HG02884 (cell line): ENCODE results near the gene FAM20C.
"Not testable (repeated sequence)": the region's sequence is repeated elsewhere in the genome, so short reads cannot be mapped to it uniquely, and the experiment has no call there.

Experiments used
- ATAC-seq: cut with Tn5 transposase; IDR thresholded peaks from one replicate; pipeline ENCODE4 v1.9.1; 2021; ENCODE audit warnings: mild to moderate bottlenecking, moderate library complexity; ENCODE audit not compliant: unreplicated experiment

FAM20C gene

GRCh38 chr7:191105-191980 lies 1.0 kb upstream of the FAM20C start:
- no peak for ATAC-seq

DNA sequence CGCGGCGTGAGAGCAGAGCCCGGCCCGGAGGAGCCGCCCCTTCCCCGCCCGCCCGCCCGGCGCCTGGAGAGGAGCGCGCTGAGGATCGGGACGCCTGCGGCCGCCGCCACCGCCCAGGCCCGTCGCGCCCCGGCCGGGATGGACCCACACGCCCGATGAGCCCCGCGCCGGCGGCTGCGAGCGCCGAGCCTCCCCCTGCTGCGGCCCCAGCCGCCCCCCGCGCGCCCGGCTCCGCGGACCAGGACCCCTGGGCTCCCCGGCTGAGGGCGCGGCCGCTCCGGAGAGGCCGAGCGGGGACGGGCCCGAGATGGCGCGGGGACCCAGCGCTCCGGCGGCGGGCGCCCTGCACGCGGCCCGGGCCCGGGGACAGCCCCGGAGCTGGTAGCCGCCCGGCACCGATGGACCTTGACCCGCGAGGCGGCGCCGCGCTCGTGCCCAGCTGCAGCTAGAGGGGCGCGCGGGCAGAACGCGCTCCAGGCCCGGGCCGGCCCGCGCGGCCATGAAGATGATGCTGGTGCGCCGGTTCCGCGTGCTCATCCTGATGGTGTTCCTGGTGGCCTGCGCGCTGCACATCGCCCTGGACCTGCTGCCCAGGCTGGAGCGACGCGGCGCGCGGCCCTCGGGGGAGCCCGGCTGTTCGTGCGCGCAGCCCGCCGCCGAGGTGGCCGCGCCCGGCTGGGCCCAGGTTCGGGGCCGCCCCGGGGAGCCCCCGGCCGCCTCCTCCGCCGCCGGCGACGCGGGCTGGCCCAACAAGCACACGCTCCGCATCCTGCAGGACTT lies 520 bp downstream of the FAM20C start:
- ATAC-seq = no peak

DNA sequence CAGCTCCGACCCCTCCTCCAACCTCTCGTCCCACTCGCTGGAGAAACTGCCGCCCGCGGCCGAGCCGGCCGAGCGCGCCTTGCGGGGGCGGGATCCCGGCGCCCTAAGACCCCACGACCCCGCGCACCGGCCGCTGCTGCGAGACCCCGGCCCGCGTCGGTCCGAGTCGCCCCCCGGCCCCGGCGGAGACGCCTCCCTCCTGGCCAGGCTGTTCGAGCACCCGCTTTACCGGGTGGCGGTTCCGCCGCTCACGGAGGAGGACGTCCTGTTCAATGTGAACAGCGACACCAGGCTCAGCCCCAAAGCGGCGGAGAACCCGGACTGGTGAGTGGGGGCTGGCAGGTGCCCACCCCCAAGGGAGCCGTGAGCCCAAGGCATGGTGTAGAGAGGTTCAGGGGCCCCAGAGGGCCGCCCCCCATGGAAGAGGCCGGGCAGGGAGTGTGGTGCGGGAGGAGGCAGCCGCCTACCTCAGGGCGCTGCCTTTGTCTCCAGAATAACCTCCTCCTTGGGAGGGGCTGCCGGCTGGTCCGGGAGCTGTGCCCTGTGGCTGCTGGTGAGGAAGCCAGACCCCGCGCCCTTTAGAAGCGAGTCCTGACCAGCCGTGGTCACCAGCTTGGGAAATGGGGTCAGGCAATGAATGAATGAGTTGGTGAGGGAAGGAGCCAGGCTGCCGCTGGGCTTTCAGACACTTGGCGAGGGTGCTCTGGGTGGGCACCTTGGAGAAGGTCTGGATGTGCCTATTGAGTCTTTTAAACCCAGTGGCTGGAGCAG lies 1.3 kb downstream of the FAM20C start:
- ATAC-seq = no peak

- no peak for ATAC-seq
Measured at GRCh38 chr7:194252-195009, 2.1 kb downstream of the FAM20C start.

- ATAC-seq = no peak
Measured at GRCh38 chr7:195010-195829, 2.8 kb downstream of the FAM20C start.

DNA sequence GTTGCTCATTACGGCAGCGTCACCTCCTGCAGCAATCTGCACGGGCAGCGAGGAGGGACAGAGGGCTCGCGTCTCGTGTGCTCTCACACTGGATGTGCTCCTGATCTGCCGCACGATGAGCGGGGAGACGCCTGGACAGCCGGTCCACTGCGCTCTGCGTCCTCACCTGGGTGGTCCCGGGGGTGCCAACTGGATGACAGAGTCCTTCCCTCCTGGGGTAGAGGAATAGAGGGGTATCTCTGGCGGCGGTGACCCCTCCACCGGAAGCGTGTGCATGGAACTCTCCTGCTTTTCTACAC lies 3.4 kb downstream of the FAM20C start:
- ATAC-seq = no peak

DNA sequence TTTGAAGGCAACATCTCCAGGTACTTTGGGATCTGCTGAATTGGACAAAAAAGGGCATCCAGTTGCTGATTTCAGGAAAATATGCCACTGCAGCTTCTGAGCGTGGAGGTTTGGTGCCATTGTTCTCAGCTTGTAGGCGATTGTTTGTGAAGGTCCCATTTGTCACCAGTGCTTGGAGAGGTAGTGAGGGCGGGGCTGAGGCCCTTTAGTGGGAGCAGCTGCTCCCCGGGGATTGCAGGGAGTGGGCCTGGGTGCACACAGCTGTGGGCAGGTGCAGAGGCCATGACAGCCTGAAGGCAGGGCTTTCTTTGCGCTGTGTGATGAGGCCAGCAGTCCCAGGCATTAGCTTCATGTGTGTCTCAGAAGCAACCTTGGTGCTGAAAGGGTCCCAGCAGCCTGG lies 3.9 kb downstream of the FAM20C start:
- ATAC-seq = no peak

- no peak for ATAC-seq
Measured at GRCh38 chr7:196778-197321, 4.5 kb downstream of the FAM20C start.

- ATAC-seq = no peak
Measured at GRCh38 chr7:197413-198335, 5.3 kb downstream of the FAM20C start.

- ATAC-seq = no peak
Measured at GRCh38 chr7:199483-200249, 7.3 kb downstream of the FAM20C start.

GRCh38 chr7:200290-200689 lies 7.9 kb downstream of the FAM20C start:
- no peak for ATAC-seq

DNA sequence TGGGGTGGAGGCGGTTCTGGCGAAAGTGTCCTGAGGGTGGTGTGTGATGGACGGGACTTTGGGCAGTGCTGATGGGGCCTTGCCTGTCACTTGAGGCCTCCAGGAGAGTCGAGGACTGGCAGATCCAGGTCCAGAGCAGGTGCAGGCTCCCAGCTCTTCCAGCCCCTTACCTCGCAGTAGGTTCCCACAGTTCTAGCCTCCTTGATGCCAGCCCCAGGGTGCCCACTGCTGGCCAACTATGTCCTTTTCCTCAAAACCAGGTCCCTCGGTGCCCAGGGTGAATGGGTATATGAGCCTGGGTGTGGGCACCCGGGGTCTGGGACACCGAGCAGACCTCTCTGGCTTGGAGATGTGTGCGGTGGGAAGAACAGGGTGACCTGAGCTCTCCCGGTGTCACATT lies 8.3 kb downstream of the FAM20C start:
- ATAC-seq = no peak

DNA sequence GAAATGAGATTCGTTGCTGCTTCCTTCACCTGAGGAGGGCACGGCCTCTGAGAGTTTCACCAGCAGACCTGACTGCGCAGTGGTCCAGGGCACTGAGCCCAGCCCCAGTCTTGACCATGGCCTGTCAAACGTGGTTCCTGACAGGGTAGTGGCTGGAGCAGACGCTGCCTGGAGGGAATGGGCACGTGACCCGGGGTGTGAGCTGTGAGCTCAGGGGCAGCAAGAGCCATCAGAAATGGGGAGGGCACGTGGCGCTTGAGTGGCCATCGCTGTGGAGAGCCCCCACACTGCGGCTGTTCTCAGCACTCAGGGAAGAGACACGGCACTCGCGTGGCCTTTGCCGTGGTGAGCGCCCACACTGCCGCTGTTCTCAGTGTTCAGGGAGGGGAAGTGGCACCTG lies 12.0 kb downstream of the FAM20C start:
- ATAC-seq = no peak

- no peak for ATAC-seq
Measured at GRCh38 chr7:205115-206010, 13.0 kb downstream of the FAM20C start.

DNA sequence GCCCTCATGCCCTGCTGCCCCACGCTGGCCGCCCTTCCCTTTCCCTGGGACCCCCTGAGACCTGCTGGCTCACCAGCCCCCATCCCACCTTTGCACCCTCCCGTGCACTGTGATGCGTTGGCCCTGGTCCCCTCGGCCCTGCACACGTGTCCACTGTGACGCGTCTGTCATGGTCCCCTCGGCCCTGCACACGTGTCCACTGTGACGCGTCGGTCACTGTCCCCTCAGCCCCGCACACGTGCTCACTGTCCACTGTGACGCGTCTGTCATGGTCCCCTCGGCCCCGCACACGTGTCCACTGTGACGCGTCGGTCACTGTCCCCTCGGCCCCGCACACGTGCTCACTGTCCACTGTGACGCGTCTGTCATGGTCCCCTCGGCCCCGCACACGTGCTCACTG lies 14.0 kb downstream of the FAM20C start:
- not testable (repeated sequence) for ATAC-seq

- no peak for ATAC-seq
Measured at GRCh38 chr7:207418-208129, 15.2 kb downstream of the FAM20C start.
